Lower leg skin (tissue), 3 donors: ENCODE results near the gene ANKHD1.

Experiments
- CTCF ChIP-seq, 3 donors: fragments of 450-650 bp; IDR thresholded peaks; one replicate each; pipeline ENCODE4 v1.5.1; 2016; ENCODE audit warnings: antibody characterized with exemption in 3 of 3, mild to moderate bottlenecking in 3 of 3, moderate library complexity in 2 of 3
- POLR2A ChIP-seq, 2 donors: fragments of 450-650 bp; IDR thresholded peaks; one replicate each; pipeline ENCODE4 v1.6.1; 2016 to 2017; ENCODE audit warnings: antibody characterized with exemption in 2 of 2, mild to moderate bottlenecking in 1 of 2, moderate library complexity in 1 of 2

- TF ChIP-seq CTCF (IDR thresholded peaks at IDR 0.05): no peak
- no peak for TF ChIP-seq POLR2A (IDR thresholded peaks at IDR 0.05)
These were observed 166.9 kb downstream of the ANKHD1 start for GRCh38 chr5:140568443-140569063.
